Measurements from ENCODE around the gene PHF19.

Gene PHF19

GRCh38 chr9:120888626-120889025 lies 11.6 kb upstream of the PHF19 start:
- H3K27ac ChIP-seq: no peak overlapping the region
- TF ChIP-seq ZFX (IDR thresholded peaks at IDR 0.05): no peak
- TF ChIP-seq CTCF (conservative IDR thresholded peaks at IDR 0.05): no peak

GRCh38 chr9:120886490-120886967 lies 9.5 kb upstream of the PHF19 start:
- no peak overlapping the region for H3K27ac ChIP-seq
- TF ChIP-seq ZFX (IDR thresholded peaks at IDR 0.05): no peak
- TF ChIP-seq CTCF (conservative IDR thresholded peaks at IDR 0.05): no peak

GRCh38 chr9:120885958-120886357 lies 9.0 kb upstream of the PHF19 start:
- no peak overlapping the region for H3K27ac ChIP-seq
- TF ChIP-seq ZFX (IDR thresholded peaks at IDR 0.05) (no peak), CTCF (conservative IDR thresholded peaks at IDR 0.05) (no peak)

GRCh38 chr9:120885457-120885856 lies 8.5 kb upstream of the PHF19 start:
- TF ChIP-seq ZFX (IDR thresholded peaks at IDR 0.05): no peak
- TF ChIP-seq CTCF (conservative IDR thresholded peaks at IDR 0.05): no peak
- H3K27ac ChIP-seq: no peak overlapping the region

- TF ChIP-seq ZFX (IDR thresholded peaks at IDR 0.05) (no peak), CTCF (conservative IDR thresholded peaks at IDR 0.05) (no peak)
- H3K27ac ChIP-seq: no peak overlapping the region
These were observed 6.6 kb upstream of the PHF19 start for GRCh38 chr9:120883608-120883996.

GRCh38 chr9:120882935-120883607 lies 6.1 kb upstream of the PHF19 start:
- TF ChIP-seq CTCF (conservative IDR thresholded peaks at IDR 0.05) (no peak), ZFX (IDR thresholded peaks at IDR 0.05) (no peak)
- H3K27ac ChIP-seq: no peak overlapping the region

GRCh38 chr9:120879446-120879845 lies 2.5 kb upstream of the PHF19 start:
- H3K27ac ChIP-seq: no peak overlapping the region
- TF ChIP-seq ZFX (IDR thresholded peaks at IDR 0.05) (no peak), CTCF (conservative IDR thresholded peaks at IDR 0.05) (no peak)
